HG03378 (cell line): Measurements from ENCODE around the gene TBC1D5.

Source experiments
- ATAC-seq: cut with Tn5 transposase; IDR thresholded peaks from one replicate; pipeline ENCODE4 v1.9.1; 2021; ENCODE audit warnings: mild to moderate bottlenecking, moderate library complexity; ENCODE audit not compliant: unreplicated experiment

The TBC1D5 gene

DNA sequence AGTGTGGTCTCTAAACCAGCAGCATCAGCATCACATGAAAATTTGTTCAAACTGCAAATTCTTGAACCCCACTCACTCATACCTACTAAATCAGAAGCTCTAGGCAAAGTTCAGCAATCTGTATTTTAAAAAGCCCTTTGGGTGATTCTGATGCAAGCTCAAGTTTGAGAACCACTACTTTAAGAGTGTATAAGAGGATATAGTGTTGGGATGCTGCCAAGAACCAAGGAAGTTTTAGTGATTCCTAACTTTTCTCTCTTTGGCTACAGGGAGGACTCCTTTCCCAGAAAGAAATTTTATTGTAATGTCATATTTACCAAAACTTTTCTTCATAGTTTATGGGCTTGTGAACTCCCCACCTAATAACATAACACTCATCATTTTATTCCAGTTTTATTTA lies 422.2 kb downstream of the TBC1D5 start:
- no peak for ATAC-seq

DNA sequence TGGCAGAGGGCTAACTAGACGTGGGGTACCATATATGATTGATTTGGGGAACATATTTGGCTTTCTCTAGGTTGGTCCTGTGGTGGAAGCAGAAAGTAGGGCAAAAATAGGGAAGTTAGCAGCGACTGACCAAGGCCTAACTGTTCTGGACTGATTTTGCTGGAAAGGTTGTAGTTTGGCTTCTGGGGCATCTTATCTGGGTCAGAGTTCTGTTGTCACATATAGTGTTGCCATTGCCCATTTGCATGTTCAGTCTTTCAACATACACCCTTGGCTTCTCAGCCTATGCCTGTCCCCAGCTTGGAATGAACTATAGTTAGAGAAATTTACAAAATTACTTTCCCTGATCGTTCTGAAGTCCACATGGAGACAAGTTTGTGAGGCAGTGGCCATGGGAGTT lies 426.5 kb downstream of the TBC1D5 start:
- ATAC-seq: no peak

DNA sequence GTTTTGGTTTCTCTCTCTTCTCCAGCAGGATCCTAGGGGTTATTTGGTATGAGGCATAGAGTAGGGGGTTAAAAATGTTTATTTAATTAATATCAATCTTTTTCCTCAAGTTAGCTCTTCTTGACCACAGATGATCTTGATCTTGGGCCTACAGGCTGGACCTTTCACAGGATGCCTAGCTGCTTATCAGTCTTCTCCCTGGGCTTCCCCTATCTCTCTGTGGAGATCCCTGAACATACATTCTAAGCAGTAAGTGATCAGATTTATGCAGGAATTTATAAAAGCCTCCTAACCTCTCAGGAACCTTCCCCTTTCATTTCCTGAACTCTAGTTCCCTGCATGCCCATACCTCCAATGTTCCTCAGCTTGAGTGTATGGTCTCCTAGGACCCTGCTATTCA lies 428.3 kb downstream of the TBC1D5 start:
- no peak for ATAC-seq

- ATAC-seq: no peak
Measured at GRCh38 chr3:17313746-17314145, 428.7 kb downstream of the TBC1D5 start.

DNA sequence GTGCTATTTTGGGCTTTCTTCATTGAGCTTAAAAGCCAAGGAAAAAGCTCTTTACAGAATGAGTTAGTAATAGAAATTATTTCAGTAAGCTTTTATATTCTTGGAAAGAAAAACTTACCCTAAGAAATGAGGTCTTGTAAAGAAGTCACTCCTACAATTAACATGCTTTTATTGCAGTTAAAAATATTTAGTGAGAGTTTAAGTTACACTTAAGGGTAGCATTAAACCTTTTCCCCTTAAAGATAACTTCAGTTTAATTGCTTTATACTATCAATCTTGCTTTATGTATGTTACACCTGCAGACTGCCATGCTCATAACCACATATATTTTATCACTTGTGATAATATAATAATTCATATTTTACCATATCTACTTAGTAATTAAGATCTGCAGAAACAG lies 431.4 kb downstream of the TBC1D5 start:
- no peak for ATAC-seq

DNA sequence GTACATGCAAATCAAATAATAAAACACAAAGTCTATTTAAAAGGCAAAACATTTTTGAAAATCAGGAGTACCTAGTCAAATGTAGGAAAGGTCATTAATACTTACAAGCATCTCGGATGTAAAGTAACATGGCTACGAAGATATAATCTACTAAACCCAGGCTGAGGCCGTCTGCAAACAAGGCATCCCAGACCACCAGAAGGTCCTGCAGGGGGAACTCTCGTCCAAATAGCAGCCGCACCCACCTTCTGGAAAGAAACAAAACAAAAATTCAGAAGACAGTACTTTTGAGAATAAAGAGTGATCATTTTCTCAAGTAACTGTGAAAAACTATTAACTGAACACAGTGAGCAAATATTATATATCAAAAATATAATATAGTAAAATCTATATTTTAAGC lies 434.5 kb downstream of the TBC1D5 start:
- no peak for ATAC-seq

GRCh38 chr3:17307482-17307881 lies 434.9 kb downstream of the TBC1D5 start:
- no peak for ATAC-seq

- ATAC-seq: no peak
Measured at GRCh38 chr3:17304969-17305368, 437.5 kb downstream of the TBC1D5 start.

DNA sequence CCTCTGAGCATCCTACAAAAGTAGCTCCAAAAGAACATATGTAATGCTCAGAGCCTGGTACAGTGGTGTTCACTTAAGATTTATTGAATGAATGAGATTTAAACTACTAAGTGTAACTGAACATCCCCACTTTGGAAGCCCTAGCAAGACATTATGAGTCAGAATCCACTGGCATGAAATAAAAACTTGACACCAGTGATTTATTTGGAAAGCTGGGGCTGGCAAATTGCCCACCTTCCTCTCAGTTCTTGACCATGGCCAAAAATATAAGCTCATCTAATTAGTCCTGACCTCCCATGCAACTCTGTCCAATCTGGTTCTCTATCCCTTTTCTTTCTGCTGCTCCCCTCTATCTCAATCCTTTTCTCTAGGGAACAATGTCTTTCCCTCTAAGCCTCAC lies 439.7 kb downstream of the TBC1D5 start:
- ATAC-seq: no peak

GRCh38 chr3:17302170-17302569 lies 440.3 kb downstream of the TBC1D5 start:
- no peak for ATAC-seq

DNA sequence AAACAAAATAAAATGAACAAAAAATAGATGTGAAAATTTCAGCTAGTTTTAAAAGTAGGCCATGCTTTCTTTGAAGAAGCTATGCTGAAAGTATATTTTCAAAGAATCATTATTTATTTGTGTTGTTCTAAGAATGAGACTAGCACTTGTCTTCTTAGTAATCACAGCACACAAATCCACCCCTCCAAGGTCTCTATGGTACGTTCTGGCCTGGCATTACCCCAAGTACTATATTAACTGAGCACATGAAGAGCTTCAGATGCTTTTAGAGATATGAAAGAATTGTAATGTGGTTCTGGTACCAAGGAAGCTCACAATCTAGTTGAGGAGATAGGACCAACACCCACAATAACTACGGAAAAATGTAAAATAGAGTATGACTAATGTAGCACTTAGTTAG lies 441.2 kb downstream of the TBC1D5 start:
- no peak for ATAC-seq

DNA sequence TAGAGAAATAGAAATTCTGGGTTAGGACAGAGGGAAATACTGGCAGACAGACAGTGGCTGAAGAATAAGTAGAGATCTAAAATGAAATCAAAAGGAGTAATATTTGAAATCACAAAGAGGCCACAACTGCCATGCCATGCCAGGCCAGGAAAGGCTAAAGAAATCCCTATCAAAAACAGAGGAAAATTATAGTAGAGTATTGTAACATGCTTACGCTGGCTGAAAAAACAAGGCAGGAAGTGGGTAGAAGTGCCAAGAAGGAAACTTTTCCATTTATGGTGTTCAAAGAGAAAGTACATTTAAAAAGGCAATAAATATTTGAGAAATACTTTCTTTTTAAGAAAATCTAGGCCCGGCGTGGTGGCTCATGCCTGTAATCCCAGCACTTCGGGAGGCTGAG lies 442.0 kb downstream of the TBC1D5 start:
- no peak for ATAC-seq

DNA sequence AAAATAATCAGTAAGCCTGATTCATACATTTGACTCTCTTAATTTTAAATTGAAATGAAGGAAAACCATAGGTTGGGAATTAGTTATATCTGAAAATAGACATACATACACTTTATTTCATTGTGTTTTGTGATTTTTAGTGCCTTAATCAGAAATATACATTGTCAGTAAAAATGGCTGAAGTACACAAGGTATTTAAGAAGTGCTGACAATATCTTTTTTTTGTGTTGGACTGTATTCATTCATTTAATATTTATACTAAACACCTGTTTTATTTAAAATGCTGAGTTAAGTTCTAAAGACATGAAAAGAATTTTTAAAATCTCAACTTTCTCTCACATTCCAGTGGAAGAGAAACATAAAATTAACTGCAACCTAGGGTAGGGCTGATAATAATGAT lies 444.4 kb downstream of the TBC1D5 start:
- ATAC-seq: no peak

DNA sequence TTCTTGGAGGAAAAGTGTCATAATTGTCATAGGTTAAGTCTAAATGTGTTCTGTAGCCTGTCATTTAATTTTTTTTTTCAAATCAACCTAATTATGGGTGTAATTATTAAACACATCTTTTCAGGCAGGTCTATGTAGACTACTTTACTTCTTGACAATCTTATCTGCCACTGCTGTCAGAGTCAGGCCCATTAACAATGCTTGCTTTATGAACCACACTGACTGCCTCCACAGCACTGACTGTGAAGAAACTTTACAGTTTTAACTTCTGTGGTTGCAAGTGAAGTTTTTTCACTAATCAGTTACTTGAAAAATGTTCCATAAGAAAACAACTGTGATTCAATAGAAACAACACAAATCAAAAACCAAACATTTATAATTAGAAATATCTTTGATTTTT lies 449.9 kb downstream of the TBC1D5 start:
- no peak for ATAC-seq

DNA sequence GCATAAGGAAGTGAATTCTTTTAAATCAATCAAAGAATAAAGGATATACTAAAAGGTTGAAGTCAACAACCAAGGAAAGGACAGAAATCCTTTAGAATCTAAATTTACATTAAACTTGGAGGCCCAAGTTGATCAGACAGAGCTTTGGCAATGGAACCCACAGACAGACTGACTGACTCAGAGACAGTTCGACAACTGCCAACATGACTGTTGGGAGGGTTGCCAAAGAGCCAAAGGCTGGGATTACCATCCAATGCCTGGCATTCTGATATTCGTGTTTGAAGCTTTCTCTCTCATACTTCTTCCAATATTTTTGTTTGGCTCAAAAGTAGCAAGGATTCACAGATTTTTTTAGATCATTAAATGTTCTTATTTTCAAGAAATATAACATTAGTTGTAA lies 451.5 kb downstream of the TBC1D5 start:
- ATAC-seq: no peak

GRCh38 chr3:17288839-17289399 lies 453.5 kb downstream of the TBC1D5 start:
- ATAC-seq: no peak

DNA sequence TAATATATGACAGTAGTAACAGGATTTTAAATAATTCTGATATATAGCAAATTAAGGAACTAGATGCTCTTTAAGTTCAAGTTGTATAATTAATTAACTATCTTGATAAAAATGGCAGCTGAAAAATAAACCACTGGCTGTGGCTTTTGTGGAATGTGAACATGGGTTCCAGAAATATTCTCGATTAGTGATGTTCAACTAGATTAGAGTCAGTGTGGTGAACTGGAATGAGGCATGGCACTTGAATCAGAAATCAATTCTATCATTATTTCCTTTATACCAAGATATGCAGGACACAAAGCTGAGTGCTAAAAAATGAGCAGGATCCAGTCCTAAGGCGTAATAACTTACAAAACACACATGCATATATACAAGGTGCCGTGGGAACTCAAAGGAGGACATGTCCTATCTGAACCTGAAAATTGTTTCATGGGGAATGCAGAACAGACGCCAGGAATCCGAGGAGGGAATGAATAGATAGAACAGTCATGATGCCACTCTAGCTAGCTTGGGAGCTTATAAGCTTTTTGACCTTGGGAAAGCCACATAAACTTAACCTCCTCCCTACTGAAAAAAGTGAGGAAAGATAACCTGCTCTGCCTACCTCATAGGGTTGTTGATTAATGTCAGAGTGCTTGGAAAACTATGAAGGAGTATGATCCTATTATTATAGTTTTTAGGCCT lies 455.3 kb downstream of the TBC1D5 start:
- ATAC-seq: no peak

DNA sequence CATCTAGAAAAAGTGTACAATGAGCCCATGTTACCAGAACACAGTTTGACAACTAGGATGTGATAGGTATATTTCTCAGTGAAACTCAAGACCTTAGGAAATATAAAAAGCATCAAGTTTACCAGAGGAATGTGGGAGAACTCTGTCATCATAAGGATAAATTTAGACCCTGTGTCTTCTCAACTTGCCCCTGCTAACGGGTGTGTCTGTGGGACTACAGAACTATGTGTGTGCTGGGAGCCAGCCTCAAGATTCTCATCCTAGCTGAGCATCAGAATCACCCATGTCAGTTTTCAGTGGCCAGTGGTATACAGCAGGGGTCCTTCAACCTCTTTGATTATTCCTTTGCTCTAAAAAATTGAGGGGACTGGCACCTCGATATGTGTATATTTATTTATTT lies 464.4 kb downstream of the TBC1D5 start:
- ATAC-seq: no peak

DNA sequence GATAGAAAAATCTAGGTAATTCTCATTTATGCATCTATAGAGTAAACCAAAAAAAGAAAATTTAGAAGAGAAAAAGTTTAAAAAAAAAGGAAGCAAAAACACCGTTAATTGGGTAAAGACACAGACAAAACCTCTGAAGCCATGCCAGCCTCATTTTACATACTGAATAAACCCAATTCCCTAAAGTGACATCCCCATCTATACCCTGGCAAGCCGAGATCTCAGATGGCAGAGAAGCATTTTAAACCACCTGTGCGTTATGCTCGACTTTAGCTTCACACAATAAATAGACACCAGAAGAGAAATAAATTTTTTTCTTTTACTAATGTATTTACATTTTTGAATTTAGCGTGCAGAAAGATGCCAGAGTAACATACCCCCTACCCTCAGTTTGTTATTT lies 475.6 kb downstream of the TBC1D5 start:
- no peak for ATAC-seq

DNA sequence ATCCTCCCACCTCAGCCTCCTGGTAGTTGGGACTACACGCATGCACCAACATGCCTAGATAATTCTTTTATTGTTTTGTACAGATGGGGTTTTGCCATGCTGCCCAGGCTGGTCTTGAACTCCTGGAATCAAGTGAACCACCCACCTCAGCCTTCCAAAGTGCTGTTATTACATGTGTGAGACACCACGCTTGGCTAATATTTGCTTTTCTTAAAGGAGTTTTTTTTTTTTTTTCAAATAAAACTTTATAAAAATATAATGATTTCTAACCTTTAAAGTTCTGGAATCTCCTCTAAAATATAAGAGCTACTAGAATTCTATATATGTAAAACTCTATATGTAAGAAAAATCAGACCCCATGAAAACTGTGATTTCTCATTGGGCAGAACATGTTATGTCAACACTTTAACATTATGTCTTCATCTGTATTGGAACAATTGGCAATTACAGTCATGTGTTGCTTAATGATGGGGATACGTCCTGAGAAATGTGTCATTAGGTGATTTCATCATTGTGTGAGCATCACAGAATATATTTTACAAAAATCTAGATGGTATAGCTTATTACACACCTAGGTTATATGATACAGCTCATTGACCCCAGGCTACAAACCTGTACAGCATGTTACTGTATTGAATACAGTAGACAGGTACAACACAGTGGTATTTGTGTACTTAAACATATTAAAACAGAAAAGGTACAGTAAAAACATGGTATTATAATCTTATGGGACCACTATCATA lies 480.6 kb downstream of the TBC1D5 start:
- ATAC-seq: no peak

DNA sequence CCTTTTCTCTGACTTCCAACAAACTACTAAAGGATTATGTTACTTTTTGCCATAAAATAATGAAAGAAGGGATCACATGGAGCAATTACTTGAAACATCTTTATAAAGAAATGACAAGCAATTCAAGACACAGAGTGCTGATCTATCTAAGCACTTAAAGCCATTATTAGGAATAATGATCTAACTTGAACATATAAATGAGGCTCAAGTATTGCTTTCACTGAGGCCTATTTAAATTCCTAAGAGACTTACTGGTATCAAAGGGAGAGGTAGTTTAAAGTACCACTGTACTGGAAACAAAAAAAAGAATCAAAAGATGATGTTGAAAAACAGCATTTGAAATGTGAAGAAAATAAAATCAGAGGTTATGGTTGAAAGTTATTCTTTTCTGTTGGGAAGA lies 482.2 kb downstream of the TBC1D5 start:
- no peak for ATAC-seq

- ATAC-seq: no peak
Measured at GRCh38 chr3:17259685-17260084, 482.7 kb downstream of the TBC1D5 start.
